ENCODE measurements around the gene IGFBP1.

IGFBP1 gene

DNA sequence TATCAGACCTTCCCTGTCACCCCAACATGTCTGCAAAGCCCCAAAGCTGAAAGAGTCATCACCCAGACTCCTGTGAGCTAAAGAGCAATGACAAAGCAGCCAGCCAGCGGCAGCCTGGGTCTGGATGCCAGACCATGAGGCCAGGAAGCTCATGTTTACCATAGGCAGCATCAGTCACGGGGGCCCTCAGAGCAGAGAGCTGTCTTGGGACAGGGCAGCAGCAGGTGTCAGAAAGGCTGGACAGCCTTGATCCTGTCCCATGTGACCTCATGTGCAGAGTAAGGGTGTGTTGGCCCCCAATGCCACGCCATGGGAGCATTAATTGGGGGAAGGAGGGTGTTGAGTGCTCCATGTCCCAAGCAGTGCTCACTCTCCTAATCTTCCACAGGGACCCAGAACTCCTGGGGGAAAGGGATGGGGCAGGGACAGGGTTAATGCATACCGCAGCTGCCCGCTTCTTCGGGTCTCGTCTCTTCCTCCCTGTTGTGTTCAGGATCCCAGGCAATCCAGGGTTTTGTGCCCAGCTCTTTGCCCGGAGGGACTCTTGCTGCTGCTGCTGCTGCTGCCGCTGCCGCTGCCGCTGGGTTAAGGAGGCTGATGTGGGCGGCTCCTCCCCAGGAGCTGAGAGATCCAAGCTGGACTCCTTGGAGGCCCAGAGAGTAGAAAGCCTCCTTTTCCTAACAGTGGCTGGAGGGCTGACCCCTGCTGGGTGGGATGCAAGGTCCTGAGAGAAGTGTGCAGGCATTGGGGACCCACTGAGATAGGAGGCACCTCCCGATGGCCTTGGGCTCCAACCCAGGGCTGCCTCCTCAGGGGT is 22.5 kb upstream of the IGFBP1 start:
- H3K4me3 ChIP-seq (ENCODE audit: low read depth, low read length) = no peak overlapping the region
- no peak for DNase-seq (ENCODE audit: low read depth)
- TF ChIP-seq CTCF (IDR thresholded peaks at IDR 0.05; ENCODE audit: low read depth, low read length) = no peak
- no peak for TF ChIP-seq MYC (IDR thresholded peaks at IDR 0.05; ENCODE audit: low read depth, low read length)
- no peak for TF ChIP-seq POLR2A (IDR thresholded peaks at IDR 0.05; ENCODE audit: extremely low read depth, insufficient read length)
- no peak for TF ChIP-seq MAX (IDR thresholded peaks at IDR 0.05; ENCODE audit: low read depth, low read length)

GRCh38 chr7:45867471-45867870 is 20.8 kb upstream of the IGFBP1 start:
- H3K4me3 ChIP-seq (ENCODE audit: low read depth, low read length) = no peak overlapping the region
- TF ChIP-seq POLR2A (IDR thresholded peaks at IDR 0.05; ENCODE audit: extremely low read depth, insufficient read length) = no peak
- no peak for TF ChIP-seq MAX (IDR thresholded peaks at IDR 0.05; ENCODE audit: low read depth, low read length)
- no peak for TF ChIP-seq MYC (IDR thresholded peaks at IDR 0.05; ENCODE audit: low read depth, low read length)
- no peak for TF ChIP-seq CTCF (IDR thresholded peaks at IDR 0.05; ENCODE audit: low read depth, low read length)
- DNase-seq (ENCODE audit: low read depth) = no peak

- DNase-seq (ENCODE audit: low read depth) = no peak
These were observed 18.9 kb upstream of the IGFBP1 start for GRCh38 chr7:45869426-45869825.

GRCh38 chr7:45872116-45873034 is 15.9 kb upstream of the IGFBP1 start:
- no peak for DNase-seq (ENCODE audit: low read depth)
- peak; percentile 71 for TF ChIP-seq CTCF (IDR thresholded peaks at IDR 0.05; ENCODE audit: low read depth, low read length)
- TF ChIP-seq MYC (IDR thresholded peaks at IDR 0.05; ENCODE audit: low read depth, low read length) = no peak

More at GRCh38 chr7:45869426-45869825, 18.9 kb upstream of the IGFBP1 start:
- no peak for TF ChIP-seq POLR2A (IDR thresholded peaks at IDR 0.05; ENCODE audit: extremely low read depth, insufficient read length)
- TF ChIP-seq MAX (IDR thresholded peaks at IDR 0.05; ENCODE audit: low read depth, low read length) = no peak
- no peak overlapping the region for H3K4me3 ChIP-seq (ENCODE audit: low read depth, low read length)

DNA sequence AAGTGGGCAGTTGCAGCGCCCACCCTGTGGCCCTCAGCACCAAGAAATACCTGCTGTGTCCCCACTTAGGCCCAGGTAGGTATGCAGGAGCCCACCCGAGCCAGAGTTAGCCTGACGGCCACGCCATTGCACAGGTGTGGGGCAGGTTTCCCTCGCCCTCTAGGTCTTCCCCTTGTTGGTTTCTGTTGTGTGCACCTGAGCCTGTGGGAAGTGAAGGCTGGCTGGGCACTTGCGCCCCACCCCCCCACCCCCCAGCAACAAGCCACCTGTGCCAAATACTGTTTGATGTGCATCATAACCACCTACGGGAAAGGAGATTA is 15.3 kb upstream of the IGFBP1 start, which contains the start of gene CCDC201:
Gene CCDC201, minus strand, starts transcription at position 48 of the 320 bp plus-strand sequence. CDS start 75 bp downstream, outside the sequence.
- DNase-seq (ENCODE audit: low read depth) = no peak
- no peak for TF ChIP-seq MYC (IDR thresholded peaks at IDR 0.05; ENCODE audit: low read depth, low read length)
- TF ChIP-seq CTCF (IDR thresholded peaks at IDR 0.05; ENCODE audit: low read depth, low read length) = no peak
- no peak for TF ChIP-seq MAX (IDR thresholded peaks at IDR 0.05; ENCODE audit: low read depth, low read length)
- TF ChIP-seq POLR2A (IDR thresholded peaks at IDR 0.05; ENCODE audit: extremely low read depth, insufficient read length) = no peak
- H3K4me3 ChIP-seq (ENCODE audit: low read depth, low read length) = no peak within 1 kb of the TSS

More at GRCh38 chr7:45872116-45873034, 15.9 kb upstream of the IGFBP1 start:
- no peak overlapping the region for H3K4me3 ChIP-seq (ENCODE audit: low read depth, low read length)

DNA sequence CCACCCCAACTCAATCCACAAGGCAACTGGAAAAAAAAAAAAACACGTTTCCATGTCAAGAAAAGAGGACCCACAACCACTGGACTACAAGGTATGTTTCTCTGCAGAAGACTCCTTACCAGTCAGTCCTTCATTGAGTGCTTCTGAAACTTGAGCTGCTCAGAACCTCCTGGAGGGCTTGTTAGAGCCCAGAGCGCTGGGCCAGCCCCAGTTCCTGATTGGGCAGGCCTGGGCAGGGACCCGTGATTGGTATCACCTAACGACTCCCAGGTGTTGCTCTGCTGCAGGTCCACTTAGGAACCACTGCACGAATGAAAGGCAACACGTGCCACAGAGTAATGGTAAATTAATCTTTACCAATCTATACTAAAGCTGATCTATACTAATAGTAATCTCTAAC is 14.9 kb upstream of the IGFBP1 start:
- DNase-seq (ENCODE audit: low read depth) = no peak
- TF ChIP-seq POLR2A (IDR thresholded peaks at IDR 0.05; ENCODE audit: extremely low read depth, insufficient read length) = no peak
- no peak for TF ChIP-seq MYC (IDR thresholded peaks at IDR 0.05; ENCODE audit: low read depth, low read length)
- no peak for TF ChIP-seq MAX (IDR thresholded peaks at IDR 0.05; ENCODE audit: low read depth, low read length)
- TF ChIP-seq CTCF (IDR thresholded peaks at IDR 0.05; ENCODE audit: low read depth, low read length) = no peak
- H3K4me3 ChIP-seq (ENCODE audit: low read depth, low read length) = no peak overlapping the region

Data from NB4 (cell line).